Coronary artery (tissue), 2 donors: ENCODE data around the gene RAB14.
"Not testable (repeated sequence)": the region's sequence is repeated elsewhere in the genome, so short reads cannot be mapped to it uniquely, and the experiment has no call there.

ENCODE experiments used
- DNase-seq: peaks from one replicate; pipeline ENCODE4 v3.0.0-alpha.2; 2017; ENCODE audit warnings: low spot score
- H3K27ac ChIP-seq, 2 donors: fragments of 200-600 bp; sonication (generic); one replicate each; pipeline ENCODE4 v1.5.1; 2016 to 2019
- H3K4me3 ChIP-seq: fragments of 200-600 bp; sonication (generic); 2 replicates; pipeline ENCODE4 v1.5.1; 2016; ENCODE audit warnings: mild to moderate bottlenecking, moderate library complexity
- TF ChIP-seq, protein P1 (sequence below): fragments of 200-600 bp; sonication (generic); IDR thresholded peaks from one replicate; pipeline ENCODE4 v1.5.1; 2019; ENCODE audit warnings: antibody characterized with exemption

Gene RAB14

DNA sequence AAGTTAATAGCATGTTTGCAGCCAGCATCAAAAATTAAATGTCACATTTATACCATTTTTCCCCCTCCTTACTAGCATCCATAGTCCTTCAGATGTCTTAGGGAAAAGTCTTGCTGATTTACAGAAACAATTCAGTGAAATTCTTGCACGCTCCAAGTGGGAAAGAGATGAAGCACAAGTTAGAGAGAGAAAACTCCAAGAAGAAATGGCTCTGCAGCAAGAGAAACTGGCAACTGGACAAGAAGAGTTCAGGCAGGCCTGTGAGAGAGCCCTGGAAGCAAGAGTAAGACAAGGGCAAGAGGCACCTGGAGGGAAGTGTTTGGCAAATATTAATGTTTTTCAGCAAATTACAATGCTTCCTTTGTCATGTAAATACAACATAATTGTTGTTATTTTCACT is 60.4 kb downstream of the RAB14 start:
- no peak for DNase-seq
- no peak overlapping the region for H3K27ac ChIP-seq
- TF ChIP-seq, protein P1, sequence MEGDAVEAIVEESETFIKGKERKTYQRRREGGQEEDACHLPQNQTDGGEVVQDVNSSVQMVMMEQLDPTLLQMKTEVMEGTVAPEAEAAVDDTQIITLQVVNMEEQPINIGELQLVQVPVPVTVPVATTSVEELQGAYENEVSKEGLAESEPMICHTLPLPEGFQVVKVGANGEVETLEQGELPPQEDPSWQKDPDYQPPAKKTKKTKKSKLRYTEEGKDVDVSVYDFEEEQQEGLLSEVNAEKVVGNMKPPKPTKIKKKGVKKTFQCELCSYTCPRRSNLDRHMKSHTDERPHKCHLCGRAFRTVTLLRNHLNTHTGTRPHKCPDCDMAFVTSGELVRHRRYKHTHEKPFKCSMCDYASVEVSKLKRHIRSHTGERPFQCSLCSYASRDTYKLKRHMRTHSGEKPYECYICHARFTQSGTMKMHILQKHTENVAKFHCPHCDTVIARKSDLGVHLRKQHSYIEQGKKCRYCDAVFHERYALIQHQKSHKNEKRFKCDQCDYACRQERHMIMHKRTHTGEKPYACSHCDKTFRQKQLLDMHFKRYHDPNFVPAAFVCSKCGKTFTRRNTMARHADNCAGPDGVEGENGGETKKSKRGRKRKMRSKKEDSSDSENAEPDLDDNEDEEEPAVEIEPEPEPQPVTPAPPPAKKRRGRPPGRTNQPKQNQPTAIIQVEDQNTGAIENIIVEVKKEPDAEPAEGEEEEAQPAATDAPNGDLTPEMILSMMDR: no peak

GRCh38 chr9:121140162-121140561 is 61.5 kb downstream of the RAB14 start:
- DNase-seq: no peak
- Histone ChIP-seq H3K4me3 (no peak overlapping the region), H3K27ac (no peak overlapping the region)
- TF ChIP-seq, protein P1: no peak

More for the DNA sequence above, 60.4 kb downstream of the RAB14 start:
- H3K4me3 ChIP-seq: no peak overlapping the region

DNA sequence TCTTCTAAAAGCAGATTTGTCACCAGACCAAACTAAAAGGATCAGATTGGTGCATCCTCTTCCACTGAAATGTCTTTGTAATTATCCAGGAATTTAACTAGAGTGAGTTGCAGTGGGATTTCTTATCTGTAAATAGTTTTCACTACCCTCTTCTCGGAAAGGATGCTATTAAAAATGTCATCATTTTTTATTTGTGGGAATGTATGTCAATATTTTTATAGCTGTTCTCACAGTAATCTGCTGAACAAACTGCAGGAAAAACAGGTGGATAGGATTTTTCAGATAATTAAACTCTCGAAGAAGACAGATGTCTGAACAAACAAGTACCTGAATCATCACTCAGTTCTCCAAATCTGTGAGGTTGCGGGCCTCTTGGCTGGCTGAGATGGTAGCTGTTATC is 62.7 kb downstream of the RAB14 start:
- no peak overlapping the region for H3K27ac ChIP-seq
- DNase-seq: no peak
- H3K4me3 ChIP-seq: no peak overlapping the region
- TF ChIP-seq, protein P1: no peak

GRCh38 chr9:121138561-121138960 is 63.1 kb downstream of the RAB14 start:
- TF ChIP-seq, protein P1: no peak
- no peak for DNase-seq
- H3K27ac ChIP-seq: no peak overlapping the region
- no peak overlapping the region for H3K4me3 ChIP-seq

- Histone ChIP-seq H3K27ac (no peak overlapping the region), H3K4me3 (no peak overlapping the region)
- no peak for DNase-seq
- TF ChIP-seq, protein P1: no peak
Observed at GRCh38 chr9:121135642-121136041, 66.0 kb downstream of the RAB14 start.

- TF ChIP-seq, protein P1: no peak
- no peak overlapping the region for H3K27ac ChIP-seq
- no peak for DNase-seq
- no peak overlapping the region for H3K4me3 ChIP-seq
Observed at GRCh38 chr9:121133104-121133816, 68.4 kb downstream of the RAB14 start.

GRCh38 chr9:121129384-121129783 is 72.3 kb downstream of the RAB14 start:
- not testable (repeated sequence) for H3K4me3 ChIP-seq, DNase-seq, H3K27ac ChIP-seq
